ENCODE measurements around the gene MOB3A.

The MOB3A gene

DNA sequence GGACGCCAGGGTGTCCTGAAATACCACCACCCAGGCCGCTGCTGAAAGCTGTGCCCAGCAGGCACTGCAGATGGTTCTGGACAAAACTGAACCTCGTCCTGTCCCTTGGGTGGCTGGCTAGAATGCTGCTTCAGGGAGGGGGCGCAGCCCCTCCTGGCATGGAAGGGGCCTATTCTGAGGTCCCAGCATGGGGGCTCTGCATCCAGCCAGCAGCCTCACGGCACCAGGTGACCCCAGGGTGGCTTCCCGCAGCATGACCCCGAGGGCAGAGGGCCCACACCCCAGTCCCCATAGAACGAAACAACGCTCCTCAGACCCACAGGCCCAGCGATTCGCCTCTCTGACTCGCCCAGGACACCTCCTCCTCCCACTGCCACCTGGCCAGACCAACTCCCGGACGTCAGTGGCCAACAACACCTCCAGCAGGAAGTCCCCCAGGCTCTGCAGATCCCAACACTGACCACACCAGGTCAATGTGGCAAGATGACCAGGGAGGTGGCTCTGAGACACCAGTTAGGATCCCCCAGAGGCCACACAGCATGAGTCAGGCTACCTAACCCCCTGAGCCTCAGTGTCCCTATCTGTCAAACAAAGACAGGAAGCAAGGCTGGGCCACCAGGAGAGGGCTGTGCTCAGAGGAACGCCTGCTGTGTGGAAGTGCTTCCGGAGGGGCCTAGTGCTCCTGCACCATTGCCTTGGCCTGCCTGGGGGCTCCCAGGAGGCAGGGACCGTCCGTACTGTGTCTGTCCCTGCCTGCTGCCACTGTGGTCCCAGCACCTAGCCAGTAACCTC lies 51.2 kb downstream of the MOB3A start:
- peak overlapping the region; percentile 30 for H3K4me3 ChIP-seq (ENCODE audit: low read length)
- H3K36me3 ChIP-seq (replicated peaks; ENCODE audit: low read depth, low read length): peaks cover 84% of the 10 kb centered on the region
- H3K9ac ChIP-seq (ENCODE audit: low read length): no peak overlapping the region
- H3K79me2 ChIP-seq (ENCODE audit: low read length): peaks cover 89% of the 10 kb centered on the region
- no peak for TF ChIP-seq EZH2phosphoT487 (IDR thresholded peaks at IDR 0.05; ENCODE audit: low read depth)
- TF ChIP-seq, protein P1, sequence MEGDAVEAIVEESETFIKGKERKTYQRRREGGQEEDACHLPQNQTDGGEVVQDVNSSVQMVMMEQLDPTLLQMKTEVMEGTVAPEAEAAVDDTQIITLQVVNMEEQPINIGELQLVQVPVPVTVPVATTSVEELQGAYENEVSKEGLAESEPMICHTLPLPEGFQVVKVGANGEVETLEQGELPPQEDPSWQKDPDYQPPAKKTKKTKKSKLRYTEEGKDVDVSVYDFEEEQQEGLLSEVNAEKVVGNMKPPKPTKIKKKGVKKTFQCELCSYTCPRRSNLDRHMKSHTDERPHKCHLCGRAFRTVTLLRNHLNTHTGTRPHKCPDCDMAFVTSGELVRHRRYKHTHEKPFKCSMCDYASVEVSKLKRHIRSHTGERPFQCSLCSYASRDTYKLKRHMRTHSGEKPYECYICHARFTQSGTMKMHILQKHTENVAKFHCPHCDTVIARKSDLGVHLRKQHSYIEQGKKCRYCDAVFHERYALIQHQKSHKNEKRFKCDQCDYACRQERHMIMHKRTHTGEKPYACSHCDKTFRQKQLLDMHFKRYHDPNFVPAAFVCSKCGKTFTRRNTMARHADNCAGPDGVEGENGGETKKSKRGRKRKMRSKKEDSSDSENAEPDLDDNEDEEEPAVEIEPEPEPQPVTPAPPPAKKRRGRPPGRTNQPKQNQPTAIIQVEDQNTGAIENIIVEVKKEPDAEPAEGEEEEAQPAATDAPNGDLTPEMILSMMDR (IDR thresholded peaks at IDR 0.05; ENCODE audit: low read depth, low read length): no peak
- H3K27me3 ChIP-seq (ENCODE audit: low read depth, low read length): no peaks in the 10 kb centered on the region
- no peaks in the 10 kb centered on the region for H3K9me3 ChIP-seq (ENCODE audit: insufficient read depth, low read length)
- peak overlapping the region; percentile 31 for H3K27ac ChIP-seq (ENCODE audit: low read length)
- H3K4me1 ChIP-seq (ENCODE audit: low read length): peaks cover 83% of the 10 kb centered on the region
- peaks cover 96% of the 10 kb centered on the region for H4K20me1 ChIP-seq (ENCODE audit: insufficient read depth, low read length)
- H2AFZ ChIP-seq (ENCODE audit: low read depth, low read length): no peak overlapping the region
- H3K4me2 ChIP-seq (ENCODE audit: low read length): peak overlapping the region; percentile 98

GRCh38 chr19:2043961-2044708 lies 52.0 kb downstream of the MOB3A start:
- H3K9ac ChIP-seq (ENCODE audit: low read length): no peak overlapping the region
- H2AFZ ChIP-seq (ENCODE audit: low read depth, low read length): no peak overlapping the region
- peak overlapping the region; percentile 31 for H3K27ac ChIP-seq (ENCODE audit: low read length)
- H3K4me1 ChIP-seq (ENCODE audit: low read length): peaks cover 80% of the 10 kb centered on the region
- peak overlapping the region; percentile 98 for H3K4me2 ChIP-seq (ENCODE audit: low read length)
- H4K20me1 ChIP-seq (ENCODE audit: insufficient read depth, low read length): peaks cover 96% of the 10 kb centered on the region
- H3K27me3 ChIP-seq (ENCODE audit: low read depth, low read length): no peaks in the 10 kb centered on the region
- peak overlapping the region; percentile 30 for H3K4me3 ChIP-seq (ENCODE audit: low read length)
- H3K79me2 ChIP-seq (ENCODE audit: low read length): peaks cover 81% of the 10 kb centered on the region
- peaks cover 84% of the 10 kb centered on the region for H3K36me3 ChIP-seq (replicated peaks; ENCODE audit: low read depth, low read length)
- H3K9me3 ChIP-seq (ENCODE audit: insufficient read depth, low read length): no peaks in the 10 kb centered on the region
- no peak for TF ChIP-seq EZH2phosphoT487 (IDR thresholded peaks at IDR 0.05; ENCODE audit: low read depth)
- TF ChIP-seq, protein P1 (IDR thresholded peaks at IDR 0.05; ENCODE audit: low read depth, low read length): peak; percentile 12; the same call in 1 of the 2 replicates

- H3K9me3 ChIP-seq (ENCODE audit: insufficient read depth, low read length): no peaks in the 10 kb centered on the region
- peaks cover 96% of the 10 kb centered on the region for H4K20me1 ChIP-seq (ENCODE audit: insufficient read depth, low read length)
- peak overlapping the region; percentile 69 for H3K27ac ChIP-seq (ENCODE audit: low read length)
- H3K27me3 ChIP-seq (ENCODE audit: low read depth, low read length): no peaks in the 10 kb centered on the region
- peak overlapping the region; percentile 46 for H3K4me2 ChIP-seq (ENCODE audit: low read length)
- no peak for TF ChIP-seq EZH2phosphoT487 (IDR thresholded peaks at IDR 0.05; ENCODE audit: low read depth)
- TF ChIP-seq, protein P1 (IDR thresholded peaks at IDR 0.05; ENCODE audit: low read depth, low read length): no peak
- no peak overlapping the region for H2AFZ ChIP-seq (ENCODE audit: low read depth, low read length)
- peaks cover 72% of the 10 kb centered on the region for H3K79me2 ChIP-seq (ENCODE audit: low read length)
- peak overlapping the region; percentile 10; the same call in 1 of the 2 replicates for H3K9ac ChIP-seq (ENCODE audit: low read length)
- peak overlapping the region; percentile 46 for H3K4me3 ChIP-seq (ENCODE audit: low read length)
- H3K4me1 ChIP-seq (ENCODE audit: low read length): peaks cover 71% of the 10 kb centered on the region
- peaks cover 83% of the 10 kb centered on the region for H3K36me3 ChIP-seq (replicated peaks; ENCODE audit: low read depth, low read length)
These were observed 52.9 kb downstream of the MOB3A start for GRCh38 chr19:2043251-2043641.

All from OCI-LY3 (cell line).